Esophagus muscularis mucosa (tissue), 4 donors: ENCODE results near the gene MAP1B.

Experiments used
- EP300 ChIP-seq: sonication (generic); formaldehyde crosslinking; IDR thresholded peaks from one replicate; pipeline ENCODE4 v1.6.1; 2017; ENCODE audit warnings: antibody characterized with exemption
- POLR2A ChIP-seq: fragments of 450-650 bp; IDR thresholded peaks from one replicate; pipeline ENCODE4 v1.6.1; 2017; ENCODE audit warnings: antibody characterized with exemption, moderate library complexity, mild to moderate bottlenecking, low read depth
- POLR2AphosphoS5 ChIP-seq, 2 donors: sonication (generic); formaldehyde crosslinking; IDR thresholded peaks; one replicate each; pipeline ENCODE4 v1.6.1; 2017; ENCODE audit warnings: antibody characterized with exemption in 2 of 2
- TF ChIP-seq, protein P1 (sequence below), 3 experiments: fragments of 200-600 bp in 2 of 3; fragments of 450-650 bp in 1 of 3; sonication (generic) in 2 of 3; IDR thresholded peaks; one replicate each; pipeline ENCODE4 v1.5.1; 2017 to 2019; ENCODE audit warnings: antibody characterized with exemption in 3 of 3, mild to moderate bottlenecking in 2 of 3, moderate library complexity in 1 of 3

DNA sequence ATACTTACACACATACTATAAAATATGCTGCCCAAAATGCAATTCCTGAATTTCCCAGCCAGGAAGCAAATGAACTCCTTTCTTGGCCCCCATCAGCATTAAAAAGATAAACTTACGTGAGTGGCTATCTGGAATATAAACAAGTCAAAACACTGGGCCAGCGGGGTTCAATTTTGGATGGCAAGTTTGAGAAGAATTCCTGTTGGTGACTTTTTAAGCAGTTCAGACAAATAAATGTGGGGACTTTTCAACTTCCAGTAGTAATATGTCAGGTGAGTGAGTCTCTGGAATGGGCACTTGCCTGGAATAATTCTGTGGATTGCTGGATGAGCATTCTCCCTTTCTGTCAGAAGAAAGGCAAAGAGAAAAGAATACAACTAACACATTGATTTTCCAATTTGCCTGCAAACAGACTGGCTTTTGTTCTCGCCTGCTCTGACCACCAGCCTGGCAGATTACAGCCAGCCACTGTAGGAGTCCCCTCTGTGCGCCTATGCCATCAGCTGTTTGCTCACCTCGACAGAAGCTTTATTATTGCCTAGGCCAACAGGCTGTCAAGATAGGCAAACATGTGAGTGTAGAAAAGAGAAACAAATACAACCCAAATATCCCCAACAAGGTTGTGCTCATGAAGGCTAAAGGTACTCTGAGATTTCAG lies 134.2 kb downstream of the MAP1B start:
- TF ChIP-seq, protein P1, sequence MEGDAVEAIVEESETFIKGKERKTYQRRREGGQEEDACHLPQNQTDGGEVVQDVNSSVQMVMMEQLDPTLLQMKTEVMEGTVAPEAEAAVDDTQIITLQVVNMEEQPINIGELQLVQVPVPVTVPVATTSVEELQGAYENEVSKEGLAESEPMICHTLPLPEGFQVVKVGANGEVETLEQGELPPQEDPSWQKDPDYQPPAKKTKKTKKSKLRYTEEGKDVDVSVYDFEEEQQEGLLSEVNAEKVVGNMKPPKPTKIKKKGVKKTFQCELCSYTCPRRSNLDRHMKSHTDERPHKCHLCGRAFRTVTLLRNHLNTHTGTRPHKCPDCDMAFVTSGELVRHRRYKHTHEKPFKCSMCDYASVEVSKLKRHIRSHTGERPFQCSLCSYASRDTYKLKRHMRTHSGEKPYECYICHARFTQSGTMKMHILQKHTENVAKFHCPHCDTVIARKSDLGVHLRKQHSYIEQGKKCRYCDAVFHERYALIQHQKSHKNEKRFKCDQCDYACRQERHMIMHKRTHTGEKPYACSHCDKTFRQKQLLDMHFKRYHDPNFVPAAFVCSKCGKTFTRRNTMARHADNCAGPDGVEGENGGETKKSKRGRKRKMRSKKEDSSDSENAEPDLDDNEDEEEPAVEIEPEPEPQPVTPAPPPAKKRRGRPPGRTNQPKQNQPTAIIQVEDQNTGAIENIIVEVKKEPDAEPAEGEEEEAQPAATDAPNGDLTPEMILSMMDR (IDR thresholded peaks at IDR 0.05): no peak
- no peak for TF ChIP-seq POLR2A
- no peak for TF ChIP-seq POLR2AphosphoS5 (IDR thresholded peaks at IDR 0.05)
- no peak for TF ChIP-seq EP300
